Measurements from ENCODE around the gene RRAGD.

The RRAGD gene

DNA sequence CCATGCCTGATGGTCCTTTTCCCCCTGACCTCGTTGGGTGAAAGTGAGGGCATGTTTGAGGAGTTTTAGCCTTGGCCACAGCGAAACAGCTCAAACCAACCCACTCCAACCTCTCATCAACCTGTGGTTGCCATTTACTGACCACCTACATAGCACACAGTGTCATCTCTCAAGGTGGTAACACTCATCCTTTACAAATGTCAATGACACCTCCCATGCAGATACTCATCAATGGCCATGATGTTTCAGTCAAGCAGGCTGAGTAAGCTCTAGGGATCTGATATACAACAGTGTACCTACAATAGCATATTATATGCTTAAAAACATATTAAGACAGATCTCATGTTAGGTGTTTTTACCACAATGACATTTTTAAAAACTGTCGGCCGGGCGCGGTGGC is 9.3 kb downstream of the RRAGD start:
- H3K36me3 ChIP-seq (ENCODE audit: control insufficient read depth in 2 of 2, insufficient read depth in 1 of 2, low read length in 2 of 2) = no peaks in the 10 kb centered on the region
- TF ChIP-seq ZEB2 (tag by site-specific recombination; IDR thresholded peaks at IDR 0.05) (no peak), ZBTB10 (tag by site-specific recombination; IDR thresholded peaks at IDR 0.05) (no peak), BCL11B (tag by site-specific recombination; IDR thresholded peaks at IDR 0.05; ENCODE audit: low read depth) (no peak), ZNF169 (tag by site-specific recombination; IDR thresholded peaks at IDR 0.05) (no peak), ZNF777 (tag by site-specific recombination; IDR thresholded peaks at IDR 0.05; ENCODE audit: borderline replicate concordance) (no peak), PRDM6 (tag by site-specific recombination; IDR thresholded peaks at IDR 0.05) (no peak), SP3 (tag by site-specific recombination; IDR thresholded peaks at IDR 0.05) (no peak), ZFP3 (tag by site-specific recombination; IDR thresholded peaks at IDR 0.05; ENCODE audit: low read depth) (no peak), ZNF2 (tag by site-specific recombination; IDR thresholded peaks at IDR 0.05) (no peak), ZNF19 (tag by site-specific recombination; IDR thresholded peaks at IDR 0.05; ENCODE audit: low read depth) (no peak)
- TF ChIP-seq, protein P1, sequence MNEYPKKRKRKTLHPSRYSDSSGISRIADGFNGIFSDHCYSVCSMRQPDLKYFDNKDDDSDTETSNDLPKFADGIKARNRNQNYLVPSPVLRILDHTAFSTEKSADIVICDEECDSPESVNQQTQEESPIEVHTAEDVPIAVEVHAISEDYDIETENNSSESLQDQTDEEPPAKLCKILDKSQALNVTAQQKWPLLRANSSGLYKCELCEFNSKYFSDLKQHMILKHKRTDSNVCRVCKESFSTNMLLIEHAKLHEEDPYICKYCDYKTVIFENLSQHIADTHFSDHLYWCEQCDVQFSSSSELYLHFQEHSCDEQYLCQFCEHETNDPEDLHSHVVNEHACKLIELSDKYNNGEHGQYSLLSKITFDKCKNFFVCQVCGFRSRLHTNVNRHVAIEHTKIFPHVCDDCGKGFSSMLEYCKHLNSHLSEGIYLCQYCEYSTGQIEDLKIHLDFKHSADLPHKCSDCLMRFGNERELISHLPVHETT (tag by site-specific recombination; IDR thresholded peaks at IDR 0.05) = no peak
- no peaks in the 10 kb centered on the region for H3K4me1 ChIP-seq (ENCODE audit: control insufficient read depth, insufficient read depth, low read length)
- H3K27ac ChIP-seq (ENCODE audit: extremely low read depth, low read depth, low read length) = no peak overlapping the region
- H3K4me3 ChIP-seq (ENCODE audit: low read depth, low read length) = no peak overlapping the region
- ChIA-PET POLR2A (no interaction called here), CTCF (interaction anchor here (1.2 to 1.5 kb wide), 2 partner anchors 30 to 31 kb away, joined by 3 to 5 read pairs; no protein-coding TSS in a partner anchor)
- no peaks in the 10 kb centered on the region for H3K9me3 ChIP-seq (ENCODE audit: control insufficient read depth, insufficient read depth, low read depth, low read length)

DNA sequence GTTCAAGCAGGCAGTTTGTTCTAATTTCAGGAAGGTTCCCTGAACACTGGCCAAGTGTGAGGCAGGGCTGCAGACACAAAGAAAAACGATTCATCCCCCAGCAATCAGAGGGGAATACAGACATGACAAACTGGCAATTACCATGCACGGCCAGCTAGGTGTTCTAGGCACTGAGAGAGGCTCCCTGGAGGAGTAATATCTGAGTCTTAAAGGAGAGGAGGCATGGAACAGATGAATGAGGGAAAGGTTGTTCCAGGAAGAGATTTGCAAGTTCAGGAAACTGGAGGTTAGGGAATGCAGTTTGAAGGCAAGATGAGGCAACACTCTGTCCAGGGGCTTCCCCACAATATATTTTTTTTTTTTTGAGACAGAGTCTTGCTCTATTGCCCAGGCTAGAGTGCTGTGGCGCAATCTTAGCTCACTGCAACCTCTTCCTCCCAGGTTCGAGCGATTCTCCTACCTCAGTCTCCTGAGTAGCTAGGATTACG is 11.1 kb downstream of the RRAGD start:
- TF ChIP-seq ZBTB17 (tag by site-specific recombination; IDR thresholded peaks at IDR 0.05) (0 out of 2 replicates have a peak, but pooled peaks have one; percentile 25), ZNF121 (tag by site-specific recombination; IDR thresholded peaks at IDR 0.05) (peak; percentile 65), PRDM2 (tag by site-specific recombination; IDR thresholded peaks at IDR 0.05; ENCODE audit: borderline replicate concordance) (no peak)
- CTCF ChIA-PET = interaction anchor here (0.5 to 1.5 kb wide), 5 partner anchors 13 to 100 kb away, joined by 3 to 4 read pairs (median 3); no protein-coding TSS in a partner anchor
- H3K36me3 ChIP-seq (ENCODE audit: control insufficient read depth in 2 of 2, insufficient read depth in 1 of 2, low read length in 2 of 2) = no peaks in the 10 kb centered on the region
- H3K27ac ChIP-seq (ENCODE audit: extremely low read depth, low read depth, low read length) = no peak overlapping the region
- H3K4me1 ChIP-seq (ENCODE audit: control insufficient read depth, insufficient read depth, low read length) = no peaks in the 10 kb centered on the region
- H3K4me3 ChIP-seq (ENCODE audit: low read depth, low read length) = no peak overlapping the region
- POLR2A ChIA-PET = interaction anchor here (0.6 kb wide), 1 partner anchor 23 kb away, joined by 3 read pairs; no protein-coding TSS in a partner anchor
- H3K9me3 ChIP-seq (ENCODE audit: control insufficient read depth, insufficient read depth, low read depth, low read length) = no peaks in the 10 kb centered on the region
